Measurements from ENCODE around the gene TMEM243. TPM values are rescaled to one million over a fixed set of nuclear protein-coding genes. Genes with fewer than 3 reads are reported as not detected.
"Not testable (repeated sequence)": the region's sequence is repeated elsewhere in the genome, so short reads cannot be mapped to it uniquely, and the experiment has no call there.

Gene TMEM243, protein sequence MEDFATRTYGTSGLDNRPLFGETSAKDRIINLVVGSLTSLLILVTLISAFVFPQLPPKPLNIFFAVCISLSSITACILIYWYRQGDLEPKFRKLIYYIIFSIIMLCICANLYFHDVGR
- 40.2 and 43.6 TPM in 2 replicates for total RNA-seq (2014; rRNA removed; shearing (Covaris generic))
- 24.1 and 24.8 TPM in 2 replicates for polyA plus RNA-seq (2015; cell fraction: cytosol; rRNA removed)
- 73.1 and 93.3 TPM in 2 replicates for polyA plus RNA-seq (2015; cell fraction: nucleus; rRNA removed)

DNA sequence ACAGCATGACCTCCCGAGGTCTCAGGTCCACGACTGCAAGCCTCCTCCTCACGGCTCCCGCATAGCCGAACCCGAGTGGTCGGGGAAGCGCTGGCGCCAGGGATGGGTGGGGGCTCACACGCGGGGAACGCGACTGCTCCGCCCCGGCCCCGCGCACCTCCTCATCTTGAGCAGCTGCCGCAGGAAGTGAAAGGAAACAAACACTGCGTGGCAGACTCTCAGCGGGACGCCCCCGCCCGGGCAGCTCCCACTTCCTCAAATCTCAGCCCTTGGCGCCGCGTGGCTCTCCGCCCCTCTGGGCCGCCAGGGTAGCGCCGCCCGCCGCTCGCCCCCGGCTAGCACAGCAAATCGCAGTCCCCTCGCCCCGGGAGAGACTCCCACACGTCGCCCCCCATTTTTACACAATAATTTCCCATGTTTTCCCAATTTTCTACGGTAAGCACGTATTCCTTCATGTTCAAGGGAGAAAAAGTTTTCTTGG lies at the start of gene TMEM243:
Gene TMEM243, minus strand, starts transcription at position 188 of the 481 bp plus-strand sequence. CDS start 229 bp downstream, outside the sequence.
- in situ Hi-C loops (cut with HindIII; ENCODE audit: low pct_unique_long_range_greater_than_20kb, low sequenced_read_pairs): no loop called here
- DNase-seq (ENCODE audit: low read depth, low spot score): peak; percentile 68

DNA sequence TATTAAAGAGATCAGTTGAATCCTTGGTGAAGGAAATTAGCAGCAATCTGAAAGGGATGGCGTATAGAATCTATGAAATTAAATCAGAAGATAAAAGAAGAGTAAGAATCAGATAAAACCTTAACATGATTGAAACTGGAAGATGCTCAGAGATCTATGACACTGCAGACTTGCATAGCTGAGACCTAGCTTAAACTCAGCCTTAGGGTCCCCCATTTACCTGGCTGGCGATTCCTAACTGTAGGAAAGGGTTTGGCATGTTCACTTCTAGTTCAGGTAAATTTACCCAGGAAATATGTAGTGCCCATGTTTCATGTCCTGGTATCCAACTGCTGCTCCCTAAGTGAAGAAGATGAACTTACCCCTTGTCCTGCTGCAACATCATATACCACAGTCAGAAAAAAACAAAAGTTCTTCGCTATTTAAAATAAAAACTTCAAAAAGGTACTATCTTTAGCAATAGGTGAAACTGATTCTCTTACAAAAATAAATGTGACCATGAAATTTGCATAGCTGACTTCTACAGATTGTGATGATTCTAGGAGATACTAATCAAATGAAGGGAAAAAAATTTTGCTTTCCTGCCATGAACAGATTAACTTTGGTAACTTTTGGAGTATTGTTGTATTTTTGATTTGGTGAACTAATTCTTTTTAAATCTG lies 47.8 kb upstream of the TMEM243 start:
- in situ Hi-C loops (cut with HindIII; ENCODE audit: low pct_unique_long_range_greater_than_20kb, low sequenced_read_pairs): no loop called here
- DNase-seq (ENCODE audit: low read depth, low spot score): no peak

DNA sequence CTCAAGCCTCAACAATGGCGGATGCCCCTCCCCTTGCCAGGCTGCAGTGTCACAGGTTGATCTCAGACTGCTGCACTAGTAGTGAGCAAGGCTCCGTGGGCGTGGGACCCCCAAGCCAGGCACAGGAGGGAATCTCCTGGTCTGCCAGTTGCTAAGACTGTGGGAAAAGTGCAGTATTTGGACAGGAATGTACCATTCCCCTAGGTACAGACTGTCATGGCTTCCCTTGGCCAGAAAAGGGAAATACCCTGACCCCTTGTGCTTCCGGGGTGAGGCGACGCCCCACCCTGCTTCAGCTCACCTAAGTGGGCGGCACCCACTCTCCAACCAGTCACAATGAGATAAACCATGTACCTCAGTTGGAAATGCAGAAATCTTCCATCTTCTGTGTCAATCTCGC lies 44.0 kb upstream of the TMEM243 start:
- in situ Hi-C loops (cut with HindIII; ENCODE audit: low pct_unique_long_range_greater_than_20kb, low sequenced_read_pairs): no loop called here
- no peak for DNase-seq (ENCODE audit: low read depth, low spot score)

DNA sequence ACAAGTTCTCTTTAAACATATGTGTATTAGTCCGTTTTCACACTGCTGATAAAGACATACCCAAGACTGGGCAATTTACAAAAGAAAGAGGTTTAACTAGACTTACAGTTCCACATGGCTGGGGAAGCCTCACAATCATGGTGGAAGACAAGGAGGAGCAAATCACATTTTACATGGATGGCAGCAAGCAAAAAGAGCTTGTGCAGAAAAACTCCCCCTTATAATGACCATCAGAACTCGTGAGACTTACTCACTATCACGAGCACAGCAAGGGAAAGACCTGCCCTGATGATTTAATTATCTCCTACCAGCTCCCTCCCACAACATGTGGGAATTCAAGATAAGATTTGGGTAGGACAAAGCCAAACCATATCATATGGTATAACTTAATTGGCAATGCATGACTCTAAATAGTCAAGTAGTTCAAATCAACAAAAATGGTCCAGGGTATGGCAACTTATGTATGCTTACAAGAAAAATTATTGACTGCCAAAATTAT lies 34.1 kb upstream of the TMEM243 start:
- in situ Hi-C loops (cut with HindIII; ENCODE audit: low pct_unique_long_range_greater_than_20kb, low sequenced_read_pairs): no loop called here
- DNase-seq (ENCODE audit: low read depth, low spot score): no peak

DNA sequence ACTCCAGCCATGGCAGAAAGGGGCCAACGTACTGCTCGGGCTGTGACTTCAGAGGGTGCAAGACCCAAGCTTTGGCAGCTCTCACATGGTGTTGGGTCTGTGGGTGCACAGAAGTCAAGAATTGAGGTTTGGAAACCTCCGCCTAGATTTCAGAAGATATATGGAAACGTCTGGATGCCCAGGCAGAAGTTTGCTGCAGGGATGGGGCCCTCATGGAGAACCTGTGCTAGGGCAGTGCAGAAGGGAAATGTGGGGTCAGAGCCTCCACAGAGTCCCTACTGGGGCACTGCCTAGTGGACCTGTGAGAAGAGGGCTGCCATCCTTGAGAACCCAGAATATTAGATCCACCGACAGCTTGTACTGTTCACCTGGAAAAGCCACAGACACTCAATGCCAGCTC lies 26.1 kb upstream of the TMEM243 start:
- in situ Hi-C loops (cut with HindIII; ENCODE audit: low pct_unique_long_range_greater_than_20kb, low sequenced_read_pairs); DNase-seq (ENCODE audit: low read depth, low spot score): not testable (repeated sequence)

DNA sequence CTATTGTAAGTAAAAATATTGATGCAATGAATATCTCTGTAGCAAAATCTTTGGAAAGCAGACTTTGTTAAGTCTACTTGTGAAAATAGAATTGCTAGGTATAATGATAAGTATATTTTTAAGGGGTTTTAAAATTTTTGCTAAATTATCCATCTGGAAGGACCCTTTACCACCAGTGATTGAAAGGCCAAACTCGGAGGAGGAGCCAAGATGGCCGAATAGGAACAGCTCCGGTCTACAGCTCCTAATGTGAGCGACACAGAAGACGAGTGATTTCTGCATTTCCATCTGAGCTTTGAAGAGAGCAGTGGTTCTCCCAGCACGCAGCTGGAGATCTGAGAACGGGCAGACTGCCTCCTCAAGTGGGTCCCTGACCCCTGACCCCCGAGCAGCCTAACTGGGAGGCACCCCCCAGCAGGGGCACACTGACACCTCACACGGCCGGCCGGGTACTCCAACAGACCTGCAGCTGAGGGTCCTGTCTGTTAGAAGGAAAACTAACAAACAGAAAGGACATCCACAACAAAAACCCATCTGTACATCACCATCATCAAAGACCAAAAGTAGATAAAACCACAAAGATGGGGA lies 19.0 kb upstream of the TMEM243 start:
- DNase-seq (ENCODE audit: low read depth, low spot score); in situ Hi-C loops (cut with HindIII; ENCODE audit: low pct_unique_long_range_greater_than_20kb, low sequenced_read_pairs): not testable (repeated sequence)

DNA sequence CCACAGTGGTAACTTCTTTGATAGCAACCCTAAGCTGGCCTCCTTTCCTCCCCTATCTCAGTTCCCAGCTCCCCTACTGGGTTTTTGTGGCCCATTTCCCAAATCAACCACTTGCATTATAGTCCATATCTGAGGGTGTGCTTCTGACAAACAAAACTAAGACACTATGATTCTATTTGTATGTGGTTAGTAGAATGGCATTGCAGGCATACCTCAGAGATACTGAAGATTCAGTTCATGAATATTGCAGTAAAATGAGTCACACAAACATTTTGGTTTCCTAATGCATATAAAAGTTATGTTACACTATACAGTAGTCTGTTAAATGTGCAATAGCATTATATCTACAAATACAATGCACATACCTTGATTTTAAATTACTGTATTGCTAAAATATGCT lies 15.4 kb upstream of the TMEM243 start:
- no peak for DNase-seq (ENCODE audit: low read depth, low spot score)
- in situ Hi-C loops (cut with HindIII; ENCODE audit: low pct_unique_long_range_greater_than_20kb, low sequenced_read_pairs): no loop called here

DNA sequence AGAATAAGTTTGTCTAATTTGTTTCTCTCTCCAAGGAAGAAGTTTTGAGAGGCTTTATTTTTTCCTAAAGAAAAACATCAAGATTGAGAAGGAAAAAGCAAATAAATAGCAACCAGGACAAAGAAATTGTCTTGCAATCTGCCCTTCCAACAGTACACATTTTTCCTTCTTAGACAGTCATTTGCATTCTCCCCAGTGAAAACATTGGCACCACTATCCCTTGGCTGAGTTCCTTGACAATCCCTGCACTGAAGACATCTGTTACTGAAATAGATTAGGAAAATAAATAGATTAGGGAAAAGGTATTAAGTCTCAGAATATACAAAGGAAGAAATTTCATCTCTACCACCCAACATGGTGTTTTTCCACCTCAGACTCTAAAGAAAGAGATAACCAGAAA lies 12.2 kb upstream of the TMEM243 start:
- no peak for DNase-seq (ENCODE audit: low read depth, low spot score)
- in situ Hi-C loops (cut with HindIII; ENCODE audit: low pct_unique_long_range_greater_than_20kb, low sequenced_read_pairs): no loop called here

DNA sequence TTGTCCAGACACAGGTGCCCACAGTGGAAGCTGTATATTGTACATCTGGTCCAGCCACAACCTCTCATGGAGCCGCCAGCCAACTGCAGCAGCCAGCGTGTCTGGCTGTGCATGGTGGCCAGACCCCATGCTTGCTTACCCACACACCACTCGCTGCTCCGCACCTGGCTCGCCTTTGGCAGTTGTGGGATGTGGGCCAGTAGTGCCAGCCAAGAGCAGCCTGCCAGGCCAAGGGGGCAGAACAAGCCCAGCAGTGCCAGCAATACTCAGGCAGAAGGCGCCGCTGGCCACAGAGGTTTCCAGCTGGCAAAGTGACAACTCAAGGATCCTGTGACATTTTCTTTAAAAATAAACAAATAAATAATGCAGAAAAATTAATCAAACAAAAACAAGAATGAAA lies 11.7 kb upstream of the TMEM243 start:
- in situ Hi-C loops (cut with HindIII; ENCODE audit: low pct_unique_long_range_greater_than_20kb, low sequenced_read_pairs): no loop called here
- DNase-seq (ENCODE audit: low read depth, low spot score): no peak

DNA sequence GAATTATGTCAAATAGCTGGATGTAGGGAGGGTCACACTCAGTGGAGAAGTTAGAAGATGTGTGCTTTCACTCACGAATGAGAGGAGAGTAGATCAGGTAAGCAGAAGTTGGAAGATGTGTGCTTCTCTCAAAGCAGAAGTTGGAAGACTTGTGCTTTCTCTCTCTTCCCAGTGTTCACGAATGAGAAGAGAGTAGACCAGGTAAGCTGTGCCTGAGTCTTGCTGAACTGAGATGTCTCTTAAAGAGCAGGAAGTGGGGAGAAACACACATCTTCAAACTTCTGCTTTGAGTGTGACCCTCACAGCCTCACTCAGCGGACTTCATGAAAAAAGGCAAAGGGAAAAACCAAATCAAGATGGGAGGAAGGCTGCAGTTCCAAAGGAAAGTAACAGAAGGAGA lies 7.0 kb upstream of the TMEM243 start:
- in situ Hi-C loops (cut with HindIII; ENCODE audit: low pct_unique_long_range_greater_than_20kb, low sequenced_read_pairs): no loop called here
- DNase-seq (ENCODE audit: low read depth, low spot score): no peak

DNA sequence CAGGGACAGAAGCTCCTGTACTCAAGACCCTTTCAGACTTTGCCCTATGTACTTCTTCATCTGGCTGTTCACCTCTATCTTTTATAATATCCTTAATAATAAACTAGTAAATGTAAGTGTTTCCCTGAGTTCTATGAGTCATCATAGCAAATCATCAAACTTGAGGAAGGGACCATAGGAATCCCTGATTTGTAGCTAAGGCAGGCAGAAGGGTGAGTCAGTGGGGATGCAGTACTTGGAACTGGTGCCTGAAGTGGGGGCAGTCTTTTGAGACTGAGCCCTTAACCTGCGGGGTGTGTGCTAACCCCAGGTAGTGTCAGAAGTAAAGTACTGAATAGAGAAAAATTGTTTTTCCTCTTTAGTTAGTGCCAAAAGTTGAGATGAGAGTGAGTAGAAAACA lies 6.2 kb upstream of the TMEM243 start:
- in situ Hi-C loops (cut with HindIII; ENCODE audit: low pct_unique_long_range_greater_than_20kb, low sequenced_read_pairs): no loop called here
- no peak for DNase-seq (ENCODE audit: low read depth, low spot score)

DNA sequence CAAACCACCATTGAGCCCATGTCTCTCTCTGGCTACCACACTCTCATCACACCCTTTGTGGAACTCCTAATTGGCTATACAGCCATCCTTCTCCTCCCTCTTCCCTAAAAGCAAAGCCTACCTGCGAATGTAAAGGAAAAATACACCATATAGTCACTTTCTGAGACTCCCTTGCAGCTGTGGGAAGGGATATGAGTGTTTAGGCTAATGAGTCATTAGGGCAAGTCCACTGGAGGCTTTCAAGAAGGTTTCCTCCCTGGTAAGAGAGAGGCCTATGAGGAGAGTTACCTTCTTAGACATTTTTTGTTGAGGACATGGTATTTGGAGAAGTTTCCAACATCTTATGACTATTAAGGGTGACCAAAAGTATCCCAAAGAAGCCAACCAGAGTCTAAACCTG lies 4.1 kb upstream of the TMEM243 start:
- in situ Hi-C loops (cut with HindIII; ENCODE audit: low pct_unique_long_range_greater_than_20kb, low sequenced_read_pairs): no loop called here
- no peak for DNase-seq (ENCODE audit: low read depth, low spot score)

DNA sequence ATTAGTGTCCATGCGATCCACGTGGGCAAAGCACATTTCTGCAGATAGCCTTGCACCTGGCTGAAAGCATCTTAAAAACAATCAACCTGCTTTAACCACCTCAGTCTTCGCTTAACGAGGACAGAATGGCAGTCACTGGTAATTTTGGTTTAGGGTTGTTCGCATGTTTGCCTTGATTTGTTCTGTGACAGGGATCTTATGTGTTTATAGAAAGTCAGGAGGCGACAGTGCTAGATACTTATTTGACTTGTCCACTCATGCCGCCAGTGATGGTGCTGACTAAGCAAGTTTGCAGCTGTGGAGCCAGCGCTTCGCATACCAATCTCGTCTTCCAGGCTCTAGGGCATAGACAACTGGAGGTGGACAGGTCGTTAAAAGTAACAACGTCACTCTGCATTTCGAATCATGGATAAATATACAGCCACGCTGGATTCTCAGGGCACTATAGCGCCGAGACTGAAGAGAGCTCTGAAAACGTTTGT lies 1.2 kb upstream of the TMEM243 start:
- in situ Hi-C loops (cut with HindIII; ENCODE audit: low pct_unique_long_range_greater_than_20kb, low sequenced_read_pairs): no loop called here
- DNase-seq (ENCODE audit: low read depth, low spot score): peak; percentile 30

DNA sequence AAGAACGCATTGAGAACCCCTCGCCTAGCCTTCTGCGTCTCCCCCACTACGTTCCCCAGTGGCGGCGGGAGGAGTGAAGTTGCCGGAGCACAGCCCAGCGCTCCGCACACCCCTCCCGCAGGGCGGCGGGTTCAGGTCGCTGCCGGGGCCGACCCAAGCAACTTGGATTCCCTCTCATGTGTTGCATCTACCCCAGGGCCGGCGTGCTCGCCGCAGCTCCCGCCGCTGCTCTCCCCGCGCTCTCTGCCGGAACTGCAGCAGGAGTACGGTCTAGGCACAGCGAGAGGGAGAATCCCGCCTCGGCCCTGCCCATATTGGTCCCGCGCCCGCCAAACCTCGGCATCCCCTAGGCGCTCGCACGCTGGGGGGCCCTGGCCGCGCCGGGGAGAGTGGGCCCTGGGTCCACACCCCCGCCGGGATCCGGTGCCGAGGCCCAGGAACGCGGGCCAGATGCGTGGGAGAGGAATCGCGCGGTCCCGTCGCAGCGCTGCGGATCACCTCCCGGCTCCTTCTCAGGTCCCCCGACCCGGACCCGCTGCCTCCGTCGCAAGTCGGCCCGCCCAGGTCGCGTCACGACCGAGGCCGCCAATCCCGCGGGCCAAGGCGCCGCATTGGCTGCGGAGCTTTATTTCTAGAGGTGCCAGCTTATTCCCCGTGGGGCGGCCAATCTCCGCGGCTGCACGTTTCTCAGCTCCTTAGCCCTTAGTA lies 648 bp upstream of the TMEM243 start:
- in situ Hi-C loops (cut with HindIII; ENCODE audit: low pct_unique_long_range_greater_than_20kb, low sequenced_read_pairs): no loop called here
- peak; percentile 74 for DNase-seq (ENCODE audit: low read depth, low spot score)

DNA sequence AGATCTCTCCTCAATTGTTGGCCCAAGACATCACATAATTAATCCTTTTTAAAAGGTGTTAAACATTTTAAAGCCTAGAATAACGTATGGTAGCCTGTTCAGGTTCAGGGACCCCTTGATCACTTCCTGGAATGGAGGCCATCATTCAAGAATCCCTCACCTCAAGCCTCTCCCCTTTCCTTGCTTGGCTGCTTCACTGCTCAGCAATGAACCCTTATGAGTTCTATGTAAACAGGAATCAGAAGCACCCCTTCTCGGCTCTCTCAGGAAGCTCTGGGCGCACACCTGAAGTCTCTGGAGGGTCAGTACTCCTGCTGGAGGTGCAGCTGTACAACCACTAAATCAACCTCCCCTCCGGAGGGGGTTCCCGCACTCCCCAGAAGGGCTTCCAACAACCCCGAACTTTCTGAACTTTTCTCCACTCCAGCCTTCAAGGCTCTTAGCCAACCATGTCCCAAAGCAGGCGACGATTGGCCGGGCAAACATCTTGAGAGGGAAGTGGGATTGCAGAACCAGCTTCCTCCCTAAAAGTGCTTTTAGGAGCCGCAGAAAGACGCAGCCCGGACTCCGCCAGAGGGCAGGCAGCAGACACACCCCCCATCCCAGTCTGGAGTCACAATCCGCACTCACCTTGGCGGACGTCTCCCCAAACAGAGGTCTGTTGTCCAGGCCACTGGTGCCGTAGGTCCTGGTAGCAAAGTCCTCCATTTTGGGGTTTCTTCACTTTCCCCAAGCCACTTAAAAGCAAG lies 562 bp downstream of the TMEM243 start:
- peak; percentile 46 for DNase-seq (ENCODE audit: low read depth, low spot score)
- in situ Hi-C loops (cut with HindIII; ENCODE audit: low pct_unique_long_range_greater_than_20kb, low sequenced_read_pairs): no loop called here

DNA sequence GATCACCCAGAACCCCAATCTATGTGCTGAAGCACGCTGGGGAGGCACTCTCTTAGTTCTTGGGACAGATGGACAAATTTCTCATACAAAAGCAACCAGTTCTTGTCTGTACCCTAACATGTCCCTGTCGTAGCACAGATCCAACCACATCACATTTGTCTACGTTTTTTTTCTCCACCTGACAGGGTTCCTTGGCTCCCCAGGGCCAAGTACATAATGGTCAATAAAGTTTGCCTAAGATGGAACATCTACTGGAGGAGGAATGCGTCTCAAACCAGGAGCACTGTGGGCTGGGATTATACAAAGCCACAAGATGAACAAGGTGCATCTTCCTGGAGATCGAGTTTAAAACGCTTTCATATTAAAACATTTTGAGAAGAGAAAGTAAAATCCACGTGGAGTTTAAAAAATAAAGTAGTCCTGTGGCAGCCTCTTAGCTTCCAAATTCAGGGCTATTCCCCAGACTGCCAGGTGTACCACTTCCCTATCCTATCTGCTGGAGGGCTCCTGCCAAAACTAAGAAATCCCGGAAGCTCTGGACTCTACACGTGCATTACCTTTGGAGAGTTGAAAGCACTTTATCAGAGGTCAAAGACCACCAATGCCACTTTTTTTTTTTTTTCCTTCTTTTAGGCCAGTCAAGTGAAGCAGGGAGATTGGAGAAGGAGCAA lies 1.4 kb downstream of the TMEM243 start:
- no peak for DNase-seq (ENCODE audit: low read depth, low spot score)
- in situ Hi-C loops (cut with HindIII; ENCODE audit: low pct_unique_long_range_greater_than_20kb, low sequenced_read_pairs): no loop called here

Data from SK-MEL-5 (cell line).